Measurements from ENCODE around the gene CCDC81.

Gene CCDC81

GRCh38 chr11:86370922-86371594 is 3.6 kb upstream of the CCDC81 start:
- no peak for DNase-seq (ENCODE audit: low read depth)
- in situ Hi-C loops (cut with HindIII; ENCODE audit: low sequenced_read_pairs): no loop called here
- H3K4me3 ChIP-seq (ENCODE audit: low read depth, low read length): no peak overlapping the region
- no peak for TF ChIP-seq CTCF (IDR thresholded peaks at IDR 0.05; ENCODE audit: low read depth, low read length, missing control alignments)

- no peak for TF ChIP-seq CTCF (IDR thresholded peaks at IDR 0.05; ENCODE audit: low read depth, low read length, missing control alignments)
- no peak for DNase-seq (ENCODE audit: low read depth)
- no peak overlapping the region for H3K4me3 ChIP-seq (ENCODE audit: low read depth, low read length)
- in situ Hi-C loops (cut with HindIII; ENCODE audit: low sequenced_read_pairs): no loop called here
Observed at GRCh38 chr11:86372041-86372440, 2.6 kb upstream of the CCDC81 start.

GRCh38 chr11:86372586-86372985 is 2.1 kb upstream of the CCDC81 start:
- no peak for TF ChIP-seq CTCF (IDR thresholded peaks at IDR 0.05; ENCODE audit: low read depth, low read length, missing control alignments)

DNA sequence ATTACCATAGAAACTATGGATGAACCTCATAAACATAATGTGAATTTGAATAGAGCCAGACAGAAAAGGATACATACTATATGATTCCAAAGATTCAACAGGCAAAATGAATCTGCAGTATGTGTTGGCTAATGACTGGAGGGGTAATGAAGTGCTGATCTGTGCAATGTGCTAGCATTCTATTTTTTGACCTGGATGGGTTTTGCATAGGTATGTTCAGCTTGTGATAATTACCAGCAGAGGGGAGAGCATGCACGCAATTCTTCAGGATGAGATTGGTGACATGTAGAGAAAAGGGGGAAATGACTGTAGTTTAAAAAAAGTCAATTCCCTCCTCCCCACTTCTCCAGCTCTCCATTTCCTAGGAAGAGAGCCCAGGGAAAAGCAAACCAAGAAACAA is 618 bp upstream of the CCDC81 start:
- peak overlapping the region; percentile 36 for H3K4me3 ChIP-seq (ENCODE audit: low read depth, low read length)
- no peak for TF ChIP-seq CTCF (IDR thresholded peaks at IDR 0.05; ENCODE audit: low read depth, low read length, missing control alignments)
- no peak for DNase-seq (ENCODE audit: low read depth)
- in situ Hi-C loops (cut with HindIII; ENCODE audit: low sequenced_read_pairs): no loop called here

More at GRCh38 chr11:86372586-86372985, 2.1 kb upstream of the CCDC81 start:
- no peak for DNase-seq (ENCODE audit: low read depth)
- no peak overlapping the region for H3K4me3 ChIP-seq (ENCODE audit: low read depth, low read length)
- in situ Hi-C loops (cut with HindIII; ENCODE audit: low sequenced_read_pairs): no loop called here

- DNase-seq (ENCODE audit: low read depth): no peak
- no peak for TF ChIP-seq CTCF (IDR thresholded peaks at IDR 0.05; ENCODE audit: low read depth, low read length, missing control alignments)
- in situ Hi-C loops (cut with HindIII; ENCODE audit: low sequenced_read_pairs): no loop called here
- no peak overlapping the region for H3K4me3 ChIP-seq (ENCODE audit: low read depth, low read length)
Observed at GRCh38 chr11:86377972-86378371, 3.3 kb downstream of the CCDC81 start.

DNA sequence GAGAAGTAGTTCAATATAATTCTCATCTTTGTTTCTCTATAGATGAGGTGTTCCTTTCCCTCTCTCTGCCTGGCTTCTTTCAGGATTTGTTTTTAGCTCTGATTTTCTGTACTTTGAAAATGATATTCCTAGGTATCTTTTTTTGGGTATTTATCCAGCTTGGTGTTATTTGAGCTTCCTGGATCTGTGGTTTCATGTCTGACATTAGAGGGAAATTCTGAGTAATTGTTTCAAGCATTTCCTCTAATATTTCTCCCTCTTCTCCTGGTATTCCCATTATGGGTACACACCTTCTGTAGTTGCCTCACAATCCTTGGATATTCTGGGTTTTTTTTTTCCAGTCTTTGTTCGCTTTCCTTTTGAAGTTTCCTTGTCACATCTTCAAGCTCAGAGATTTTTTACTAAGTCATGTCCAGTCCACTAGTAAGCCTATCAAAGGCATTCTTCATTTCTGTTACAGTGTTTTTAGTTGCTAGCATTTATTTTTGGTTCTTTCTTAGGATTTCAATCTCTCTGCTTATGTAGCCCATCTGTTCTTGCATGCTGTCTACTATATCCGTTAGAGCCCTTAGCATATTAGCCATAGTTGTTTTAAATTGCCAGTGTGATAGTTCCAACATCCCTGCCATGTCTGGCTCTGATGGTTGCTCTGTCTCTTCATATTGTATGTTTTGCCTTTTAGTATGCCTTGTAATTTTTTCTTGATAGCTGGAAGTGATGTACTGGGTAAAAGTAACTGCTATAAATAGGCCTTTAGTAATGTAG is 5.8 kb downstream of the CCDC81 start:
- in situ Hi-C loops (cut with HindIII; ENCODE audit: low sequenced_read_pairs): no loop called here
- no peak for TF ChIP-seq CTCF (IDR thresholded peaks at IDR 0.05; ENCODE audit: low read depth, low read length, missing control alignments)
- H3K4me3 ChIP-seq (ENCODE audit: low read depth, low read length): no peak overlapping the region
- no peak for DNase-seq (ENCODE audit: low read depth)

All from astrocyte of the cerebellum (primary cell).